ENCODE measurements around the gene NCOA1.

DNA sequence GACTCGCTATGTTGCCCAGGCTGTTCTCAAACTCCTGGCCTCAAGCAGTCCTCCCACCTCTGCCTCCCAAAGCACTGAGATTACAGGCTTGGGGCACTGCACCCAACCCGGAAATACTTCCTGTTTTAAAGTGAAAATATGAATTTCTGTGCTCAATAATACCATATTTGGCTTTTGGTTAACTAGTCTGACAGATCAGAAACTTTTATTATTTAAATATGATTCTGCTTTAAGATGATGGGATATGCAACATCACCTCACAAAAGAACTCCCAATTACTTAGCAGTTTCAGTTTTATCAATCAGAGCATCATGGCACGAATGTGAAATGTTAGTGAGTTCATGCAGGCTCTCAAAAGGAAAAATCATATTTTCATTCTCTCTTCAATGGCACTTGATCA lies 181.5 kb downstream of the NCOA1 start:
- TF ChIP-seq, protein P1, sequence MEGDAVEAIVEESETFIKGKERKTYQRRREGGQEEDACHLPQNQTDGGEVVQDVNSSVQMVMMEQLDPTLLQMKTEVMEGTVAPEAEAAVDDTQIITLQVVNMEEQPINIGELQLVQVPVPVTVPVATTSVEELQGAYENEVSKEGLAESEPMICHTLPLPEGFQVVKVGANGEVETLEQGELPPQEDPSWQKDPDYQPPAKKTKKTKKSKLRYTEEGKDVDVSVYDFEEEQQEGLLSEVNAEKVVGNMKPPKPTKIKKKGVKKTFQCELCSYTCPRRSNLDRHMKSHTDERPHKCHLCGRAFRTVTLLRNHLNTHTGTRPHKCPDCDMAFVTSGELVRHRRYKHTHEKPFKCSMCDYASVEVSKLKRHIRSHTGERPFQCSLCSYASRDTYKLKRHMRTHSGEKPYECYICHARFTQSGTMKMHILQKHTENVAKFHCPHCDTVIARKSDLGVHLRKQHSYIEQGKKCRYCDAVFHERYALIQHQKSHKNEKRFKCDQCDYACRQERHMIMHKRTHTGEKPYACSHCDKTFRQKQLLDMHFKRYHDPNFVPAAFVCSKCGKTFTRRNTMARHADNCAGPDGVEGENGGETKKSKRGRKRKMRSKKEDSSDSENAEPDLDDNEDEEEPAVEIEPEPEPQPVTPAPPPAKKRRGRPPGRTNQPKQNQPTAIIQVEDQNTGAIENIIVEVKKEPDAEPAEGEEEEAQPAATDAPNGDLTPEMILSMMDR (IDR thresholded peaks at IDR 0.05), result no peak
- no peak for TF ChIP-seq POLR2A (IDR thresholded peaks at IDR 0.05)
